B cell (primary cell): ENCODE results near the gene MRGPRG. TPM values are rescaled to one million over a fixed set of nuclear protein-coding genes. Genes with fewer than 3 reads are reported as not detected.

ENCODE experiments used
- ATAC-seq: fragments of 200-7000 bp; cut with Tn5 transposase; one replicate; pipeline ENCODE4 v1.10.0; 2021; ENCODE audit warnings: low read depth, mild to moderate bottlenecking, moderate number of reproducible peaks, moderate library complexity
- CTCF ChIA-PET: fragments of 350-600 bp; sonication (Branson Sonifier 250); formaldehyde crosslinking; loops from one replicate; lab custom pipeline; 2021; ENCODE audit warnings: antibody characterized with exemption, inconsistent platforms; lab: Charles Lee
- POLR2A ChIA-PET: fragments of 350-600 bp; sonication (Branson Sonifier 250); formaldehyde crosslinking; loops from one replicate; lab custom pipeline; 2021; ENCODE audit warnings: antibody characterized with exemption; lab: Charles Lee
- DNase-seq: peaks from one replicate; pipeline ENCODE4 v3.0.0; 2013
- H2AFZ ChIP-seq: 2 replicates; pipeline ENCODE4 v1.6.1; 2012; ENCODE audit warnings: mild to moderate bottlenecking, low read depth, low read length; ENCODE audit not compliant: insufficient read depth, poor library complexity, severe bottlenecking
- H3K27ac ChIP-seq, 2 donors: 1 replicate in 1 of 2; 2 replicates in 1 of 2; pipeline ENCODE4 v1.5.1; 2012 to 2013; ENCODE audit warnings: low read length in 2 of 2, mild to moderate bottlenecking in 2 of 2, moderate library complexity in 1 of 2
- H3K27me3 ChIP-seq, 4 experiments: fragments of 200-600 bp in 1 of 4; sonication (generic) in 1 of 4; replicated peaks in 1 of 4; 1 replicate in 2 of 4; 2 replicates in 2 of 4; pipeline versions ENCODE4 v1.6.1 to v1.7.0; 2013 to 2016; ENCODE audit warnings: low read length in 3 of 4, mild to moderate bottlenecking in 2 of 4, mixed read lengths in 1 of 4, moderate library complexity in 1 of 4; ENCODE audit not compliant: insufficient read depth in 4 of 4, control insufficient read depth in 3 of 4; ENCODE audit errors: control extremely low read depth in 1 of 4
- H3K36me3 ChIP-seq, 2 experiments: replicated peaks in 1 of 2; 1 replicate in 1 of 2; 2 replicates in 1 of 2; pipeline versions ENCODE4 v1.6.1 to v1.7.1; 2013; ENCODE audit warnings: low read length in 1 of 2; ENCODE audit not compliant: insufficient read depth in 2 of 2, control insufficient read depth in 1 of 2; ENCODE audit errors: control extremely low read depth in 1 of 2, extremely low read depth in 1 of 2
- H3K4me1 ChIP-seq, 2 donors: fragments of 200-600 bp in 1 of 2; sonication (generic) in 1 of 2; 1 replicate in 1 of 2; 2 replicates in 1 of 2; pipeline versions ENCODE4 v1.5.1 to v1.6.1; 2013 to 2017; ENCODE audit warnings: low read length in 2 of 2; ENCODE audit not compliant: control insufficient read depth in 2 of 2, insufficient read depth in 2 of 2
- H3K4me2 ChIP-seq: replicated peaks from 2 replicates; pipeline ENCODE3; 2012; ENCODE audit warnings: mild to moderate bottlenecking, low read depth, low read length; ENCODE audit not compliant: poor library complexity, severe bottlenecking
- H3K4me3 ChIP-seq, 5 experiments: fragments of 200-600 bp in 1 of 5; sonication (generic) in 1 of 5; 1 replicate in 3 of 5; 2 replicates in 2 of 5; pipeline versions ENCODE4 v1.5.1 to v1.7.0; 2011 to 2016; ENCODE audit warnings: low read length in 4 of 5, mild to moderate bottlenecking in 4 of 5, low read depth in 2 of 5, control low read depth in 1 of 5, moderate library complexity in 1 of 5; ENCODE audit not compliant: insufficient read depth in 1 of 5; ENCODE audit errors: control extremely low read depth in 1 of 5, extremely low read depth in 1 of 5
- H3K79me2 ChIP-seq: fragments of 200-600 bp; sonication (generic); one replicate; pipeline ENCODE4 v1.6.0; 2016; ENCODE audit warnings: low read length; ENCODE audit not compliant: control insufficient read depth, insufficient read depth
- H3K9ac ChIP-seq: fragments of 200-600 bp; sonication (generic); 2 replicates; pipeline ENCODE4 v1.6.1; 2017; ENCODE audit warnings: mild to moderate bottlenecking, low read length, moderate library complexity
- H3K9me3 ChIP-seq, 3 donors: one replicate each; pipeline versions ENCODE4 v1.6.1 to v1.7.1; 2013; ENCODE audit warnings: low read length in 2 of 3; ENCODE audit not compliant: control insufficient read depth in 2 of 3, insufficient read depth in 1 of 3; ENCODE audit errors: control extremely low read depth in 1 of 3
- H4K20me1 ChIP-seq: 2 replicates; pipeline ENCODE4 v1.6.0; 2012; ENCODE audit warnings: mild to moderate bottlenecking, low read length; ENCODE audit not compliant: insufficient read depth, control insufficient read depth, poor library complexity, severe bottlenecking
- H3K27ac Mint-ChIP-seq: one replicate; pipeline ENCODE4 v1.8.0; 2021; ENCODE audit warnings: mixed read lengths
- H3K27me3 Mint-ChIP-seq: one replicate; pipeline ENCODE4 v1.8.0; 2021; ENCODE audit warnings: mixed read lengths
- H3K4me1 Mint-ChIP-seq: one replicate; pipeline ENCODE4 v1.8.0; 2021; ENCODE audit warnings: mixed read lengths
- H3K4me3 Mint-ChIP-seq: one replicate; pipeline ENCODE4 v1.8.0; 2021; ENCODE audit warnings: mixed read lengths
- H3K9me3 Mint-ChIP-seq: one replicate; pipeline ENCODE4 v1.8.0; 2022; ENCODE audit warnings: mixed read lengths; ENCODE audit not compliant: insufficient read depth
- CTCF ChIP-seq: fragments of 200-600 bp; IDR thresholded peaks from one replicate; pipeline ENCODE4 v1.8.0; 2022; ENCODE audit warnings: antibody characterized with exemption, mild to moderate bottlenecking
- EZH2 ChIP-seq: IDR thresholded peaks from 2 replicates; pipeline ENCODE4 v1.6.1; 2012; ENCODE audit warnings: borderline replicate concordance, low read depth, mild to moderate bottlenecking, moderate library complexity, low read length; ENCODE audit not compliant: insufficient read depth, poor library complexity, severe bottlenecking
- WGBS: methylation state at CpG from one replicate; pipeline ENCODE4 v1.1.5; 2013; ENCODE audit warnings: missing lambda C conversion rate; ENCODE audit not compliant: insufficient coverage; 5-methylcytosine and 5-hydroxymethylcytosine counted together
- intact Hi-C: fragments of 100-400 bp; cut with micrococcal nuclease; formaldehyde crosslinking; loops from one replicate; pipeline ENCODE4 v1.10.0; 2022
- polyA plus RNA-seq: library from polyadenylated mRNA; depleted of rRNA; stranded (reverse); fragments of >200 nt; gene quantifications from 2 replicates; pipeline ENCODE4 v1.2.3, GENCODE V29; 2012
- total RNA-seq, 2 donors: library from RNA; stranded (reverse); fragments of 120-200 nt in 1 of 2; gene quantifications; 1 replicate in 1 of 2; 2 replicates in 1 of 2; pipeline versions ENCODE4 v1.2.3 to v1.2.4, GENCODE V29; 2013 to 2022

MRGPRG gene
- total and polyA plus RNA-seq, 2 donors (not counting 1 experiment from before 2014, with no cell fraction given) = not detected

- H3K27ac Mint-ChIP-seq = no peak overlapping the region
- Histone ChIP-seq H3K9ac (no peak overlapping the region), H3K27ac (no peak overlapping the region), H3K79me2 (no peaks in the 10 kb centered on the region), H4K20me1 (no peaks in the 10 kb centered on the region), H3K9me3 (peaks cover 2 to 19% (median 15%) of the 10 kb centered on the region in 3 donors), H3K27me3 (peaks cover 0 to 3% (median 0%) of the 10 kb centered on the region in 4 experiments), H3K4me3 (no peak overlapping the region), H3K4me1 (no peaks in the 10 kb centered on the region), H3K4me2 (no peak overlapping the region), H3K36me3 (no peaks in the 10 kb centered on the region), H2AFZ (no peak overlapping the region)
- TF ChIP-seq CTCF (no peak), EZH2 (no peak)
- intact Hi-C loops = no loop called here
- no peak overlapping the region for H3K4me3 Mint-ChIP-seq
- H3K4me1 Mint-ChIP-seq = no peaks in the 10 kb centered on the region
- peaks cover 10% of the 10 kb centered on the region for H3K9me3 Mint-ChIP-seq
- no peak for DNase-seq
- H3K27me3 Mint-ChIP-seq = peaks cover 13% of the 10 kb centered on the region
- 72% methylated on average over 2 of the region's 2 CpGs for WGBS
- ChIA-PET CTCF (no interaction called here), POLR2A (no interaction called here)
- no peak for ATAC-seq
These were observed 40.7 kb downstream of the MRGPRG start for GRCh38 chr11:3177931-3178330.

GRCh38 chr11:3176487-3176886 lies 42.1 kb downstream of the MRGPRG start:
- H4K20me1 ChIP-seq = no peaks in the 10 kb centered on the region
- CTCF ChIA-PET = no interaction called here
- no peak overlapping the region for H3K4me3 ChIP-seq
- TF ChIP-seq EZH2 (no peak), CTCF (no peak)
- intact Hi-C loops = no loop called here
- no peak overlapping the region for H2AFZ ChIP-seq
- H3K27ac ChIP-seq = no peak overlapping the region
- no peak overlapping the region for H3K4me2 ChIP-seq
- POLR2A ChIA-PET = no interaction called here
- ATAC-seq (no peak), DNase-seq (no peak)
- Mint-ChIP-seq H3K27ac (no peak overlapping the region), H3K4me1 (no peaks in the 10 kb centered on the region), H3K9me3 (peaks cover 10% of the 10 kb centered on the region), H3K4me3 (no peak overlapping the region), H3K27me3 (peaks cover 23% of the 10 kb centered on the region)
- H3K27me3 ChIP-seq = peaks cover 0 to 3% (median 0%) of the 10 kb centered on the region in 4 experiments
- H3K9me3 ChIP-seq = peaks cover 2 to 15% (median 14%) of the 10 kb centered on the region in 3 donors
- no peaks in the 10 kb centered on the region for H3K36me3 ChIP-seq
- H3K9ac ChIP-seq = no peak overlapping the region
- no peaks in the 10 kb centered on the region for H3K79me2 ChIP-seq
- H3K4me1 ChIP-seq = no peaks in the 10 kb centered on the region
